Mesangial cell (primary cell): ENCODE data around the gene RHBDL2. TPM values are rescaled to one million over a fixed set of nuclear protein-coding genes. Genes with fewer than 3 reads are reported as not detected.

Experiments used
- total RNA-seq: library from RNA; depleted of rRNA; stranded (reverse); fragments of >200 nt; gene quantifications from 2 replicates; pipeline ENCODE4 v1.2.3, GENCODE V29; 2015

The RHBDL2 gene, protein sequence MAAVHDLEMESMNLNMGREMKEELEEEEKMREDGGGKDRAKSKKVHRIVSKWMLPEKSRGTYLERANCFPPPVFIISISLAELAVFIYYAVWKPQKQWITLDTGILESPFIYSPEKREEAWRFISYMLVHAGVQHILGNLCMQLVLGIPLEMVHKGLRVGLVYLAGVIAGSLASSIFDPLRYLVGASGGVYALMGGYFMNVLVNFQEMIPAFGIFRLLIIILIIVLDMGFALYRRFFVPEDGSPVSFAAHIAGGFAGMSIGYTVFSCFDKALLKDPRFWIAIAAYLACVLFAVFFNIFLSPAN
- not detected in 2 replicates for total RNA-seq

GRCh38 chr1:38941527-38942019, at the start of gene RHBDL2:
RHBDL2 (minus strand) TSS chr1:38941830; CDS start chr1:38919212, 22,618 bp downstream.

GRCh38 chr1:38990738-38991637, 49.4 kb upstream of the RHBDL2 start, which contains the start of gene AKIRIN1:
AKIRIN1 (plus strand) TSS chr1:38991276; CDS start chr1:38991381, 105 bp downstream.

GRCh38 chr1:38881487-38881886, 60.1 kb downstream of the RHBDL2 start, which contains the start of gene GJA9:
GJA9 (minus strand) TSS chr1:38881587; CDS start chr1:38876098, 5,489 bp downstream.

DNA sequence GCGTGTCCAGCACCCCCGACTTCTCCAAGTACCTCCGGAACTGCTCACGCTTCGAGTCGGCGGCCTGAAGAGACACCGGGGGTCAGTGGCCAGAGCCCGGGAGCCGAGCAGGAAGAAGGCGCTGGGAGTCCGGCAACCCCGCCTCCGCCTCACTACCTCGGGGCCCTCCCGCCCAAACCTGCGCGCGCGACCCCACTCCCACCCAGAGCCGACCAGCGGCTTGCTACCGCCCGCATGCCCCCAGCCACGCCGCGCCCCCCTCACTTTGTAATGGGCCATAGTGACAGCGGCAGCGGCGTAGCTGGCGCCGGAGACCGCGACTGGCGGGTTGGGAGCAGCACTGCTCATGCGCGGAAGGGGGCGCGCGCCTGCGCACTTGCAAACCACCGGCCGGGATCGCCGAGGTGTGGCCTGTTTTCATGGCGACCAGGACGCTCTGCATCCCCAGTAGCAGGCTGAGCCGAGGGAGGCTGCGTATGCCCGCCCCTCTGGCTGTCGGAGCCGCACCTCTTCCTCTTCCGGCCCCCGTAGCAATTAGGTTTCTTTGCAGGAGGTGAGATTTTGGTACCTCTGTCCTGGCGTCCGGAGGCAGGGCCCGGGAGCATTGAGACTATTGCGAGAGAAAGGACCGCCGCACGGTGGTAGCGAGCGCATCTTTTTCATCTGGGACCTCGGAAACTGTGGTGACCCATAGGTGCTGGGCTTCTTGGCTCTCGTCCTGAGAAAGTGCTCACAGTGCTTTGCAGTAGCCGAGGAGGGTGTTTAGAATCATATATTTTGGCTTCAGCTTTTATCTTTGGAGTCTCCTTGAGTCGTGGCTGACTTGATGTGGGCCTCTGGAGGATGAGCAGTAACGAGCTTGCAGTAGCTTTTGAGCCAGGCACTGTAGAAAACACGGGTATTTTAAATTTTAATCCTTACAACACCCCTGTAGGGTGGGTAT, 68.3 kb downstream of the RHBDL2 start, which contains the start of gene MYCBP:
Gene MYCBP, minus strand, starts transcription at position 322 of the 943 bp plus-strand sequence. Its CDS starts 43 bp downstream, at position 279.

GRCh38 chr1:38859561-38860453, 81.8 kb downstream of the RHBDL2 start, which contains the start of gene RRAGC:
RRAGC (minus strand) TSS chr1:38859772; CDS start chr1:38859646, 126 bp downstream.

Other genes starting within 250 kb of the RHBDL2 start
- 7.7 and 16.0 TPM in 2 replicates for gene RRAGC, start 82.1 kb downstream of the RHBDL2 start, total RNA-seq
- gene MYCBP, start 68.5 kb downstream of the RHBDL2 start, total RNA-seq, result 3.7 and 15.8 TPM in 2 replicates
- not detected in 2 replicates for gene GJA9, start 60.2 kb downstream of the RHBDL2 start, total RNA-seq
- 37.2 and 46.3 TPM in 2 replicates for gene AKIRIN1, start 49.4 kb upstream of the RHBDL2 start, total RNA-seq
- 184 and 268 TPM in 2 replicates for gene NDUFS5, start 84.5 kb upstream of the RHBDL2 start, total RNA-seq